K562 (cell line): ENCODE measurements around the gene PIK3AP1.
A peak's percentile ranks its signal among the peaks of the same experiment; 100 is the strongest.

ENCODE experiments used
- ATF3 ChIP-seq, 2 experiments: fragments of 450-650 bp in 1 of 2; sonication (generic) in 1 of 2; formaldehyde crosslinking in 1 of 2; IDR thresholded peaks in 1 of 2; conservative IDR thresholded peaks in 1 of 2; 2 replicates each; pipeline versions ENCODE4 v1.6.1 to v1.8.1; 2016 to 2023; ENCODE audit warnings: mild to moderate bottlenecking in 2 of 2, moderate library complexity in 2 of 2, inconsistent platforms in 1 of 2, missing genetic modification reagents in 1 of 2
- CBX3 ChIP-seq, 2 experiments: IDR thresholded peaks; 1 replicate in 1 of 2; 2 replicates in 1 of 2; pipeline ENCODE4 v1.6.1; 2012; ENCODE audit warnings: inconsistent platforms in 2 of 2, low read length in 2 of 2, borderline replicate concordance in 1 of 2, control low read depth in 1 of 2
- CEBPB ChIP-seq: fragments of 450-650 bp; IDR thresholded peaks from 2 replicates; pipeline ENCODE4 v1.6.1; 2016; ENCODE audit warnings: missing genetic modification characterization, missing compliant biosample characterization
- HDAC8 ChIP-seq: fragments of 450-650 bp; IDR thresholded peaks from 2 replicates; pipeline ENCODE4 v1.6.1; 2016; ENCODE audit warnings: mild to moderate bottlenecking, missing genetic modification characterization, moderate library complexity, missing compliant biosample characterization
- HMG20B ChIP-seq: fragments of 250-450 bp; sonication (Bioruptor Pico); IDR thresholded peaks from 2 replicates; pipeline ENCODE4 v1.5.0; 2021; ENCODE audit warnings: mild to moderate bottlenecking
- KAT8 ChIP-seq: fragments of 450-650 bp; IDR thresholded peaks from 2 replicates; pipeline ENCODE4 v1.6.1; 2016; ENCODE audit warnings: low read depth, mild to moderate bottlenecking
- MYC ChIP-seq, 2 experiments: fragments of 250-450 bp in 1 of 2; sonication (Bioruptor Pico) in 1 of 2; IDR thresholded peaks; 2 replicates each; pipeline versions ENCODE4 v1.5.1 to v1.6.1; 2012 to 2021; ENCODE audit warnings: low read depth in 2 of 2, borderline replicate concordance in 1 of 2, improper control_type of control experiment in 1 of 2, low read length in 1 of 2, mild to moderate bottlenecking in 1 of 2, moderate library complexity in 1 of 2
- RBM22 ChIP-seq: fragments of 200-400 bp; formaldehyde crosslinking; IDR thresholded peaks from 2 replicates; pipeline ENCODE4 v1.6.1; 2018; ENCODE audit warnings: low read length, low read depth; ENCODE audit not compliant: poor library complexity, severe bottlenecking
- RNF2 ChIP-seq: sonication (generic); IDR thresholded peaks from 2 replicates; pipeline ENCODE4 v1.6.1; 2016
- SAFB ChIP-seq: fragments of 200-400 bp; formaldehyde crosslinking; IDR thresholded peaks from 2 replicates; pipeline ENCODE4 v1.6.1; 2017; ENCODE audit warnings: low read depth, low read length, borderline replicate concordance
- TBL1XR1 ChIP-seq, 2 experiments: IDR thresholded peaks; 2 replicates each; pipeline ENCODE4 v1.6.1; 2012; ENCODE audit warnings: improper control_type of control experiment in 2 of 2, low read length in 2 of 2, mild to moderate bottlenecking in 1 of 2
- ZNF699 ChIP-seq: fragments of 250-450 bp; sonication (Bioruptor Pico); IDR thresholded peaks from 2 replicates; pipeline ENCODE4 v1.8.0; 2021; ENCODE audit warnings: mild to moderate bottlenecking, moderate library complexity; ENCODE audit not compliant: insufficient replicate concordance
- TF ChIP-seq, protein P1 (sequence below), 3 experiments: IDR thresholded peaks in 2 of 3; conservative IDR thresholded peaks in 1 of 3; 2 replicates each; pipeline ENCODE4 v1.5.1; 2011 to 2012; ENCODE audit warnings: low read length in 3 of 3, mild to moderate bottlenecking in 3 of 3, control low read depth in 2 of 3, improper control_type of control experiment in 1 of 3, inconsistent platforms in 1 of 3, low read depth in 1 of 3, mixed read lengths in 1 of 3, moderate library complexity in 1 of 3; ENCODE audit not compliant: insufficient read depth in 2 of 3
- TF ChIP-seq, protein P2 (sequence below): sonication (generic); formaldehyde crosslinking; IDR thresholded peaks from 2 replicates; pipeline ENCODE4 v1.9.0; 2022; ENCODE audit warnings: mild to moderate bottlenecking, missing genetic modification reagents

GRCh38 chr10:96690755-96691730 lies 29.3 kb downstream of the PIK3AP1 start:
- no peak for TF ChIP-seq CEBPB
- TF ChIP-seq, protein P1, sequence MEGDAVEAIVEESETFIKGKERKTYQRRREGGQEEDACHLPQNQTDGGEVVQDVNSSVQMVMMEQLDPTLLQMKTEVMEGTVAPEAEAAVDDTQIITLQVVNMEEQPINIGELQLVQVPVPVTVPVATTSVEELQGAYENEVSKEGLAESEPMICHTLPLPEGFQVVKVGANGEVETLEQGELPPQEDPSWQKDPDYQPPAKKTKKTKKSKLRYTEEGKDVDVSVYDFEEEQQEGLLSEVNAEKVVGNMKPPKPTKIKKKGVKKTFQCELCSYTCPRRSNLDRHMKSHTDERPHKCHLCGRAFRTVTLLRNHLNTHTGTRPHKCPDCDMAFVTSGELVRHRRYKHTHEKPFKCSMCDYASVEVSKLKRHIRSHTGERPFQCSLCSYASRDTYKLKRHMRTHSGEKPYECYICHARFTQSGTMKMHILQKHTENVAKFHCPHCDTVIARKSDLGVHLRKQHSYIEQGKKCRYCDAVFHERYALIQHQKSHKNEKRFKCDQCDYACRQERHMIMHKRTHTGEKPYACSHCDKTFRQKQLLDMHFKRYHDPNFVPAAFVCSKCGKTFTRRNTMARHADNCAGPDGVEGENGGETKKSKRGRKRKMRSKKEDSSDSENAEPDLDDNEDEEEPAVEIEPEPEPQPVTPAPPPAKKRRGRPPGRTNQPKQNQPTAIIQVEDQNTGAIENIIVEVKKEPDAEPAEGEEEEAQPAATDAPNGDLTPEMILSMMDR (IDR thresholded peaks at IDR 0.05 in 2 of 3, conservative IDR thresholded peaks at IDR 0.05 in 1 of 3; ENCODE audit: insufficient read depth in 2 of 3, low read depth in 1 of 3, low read length in 3 of 3) = peak; percentile 10 to 38 (median 13); a peak in 1 of 6 replicates
- no peak for TF ChIP-seq RNF2
- no peak for TF ChIP-seq TBL1XR1 (IDR thresholded peaks at IDR 0.05; ENCODE audit: low read length in 2 of 2)
- no peak for TF ChIP-seq KAT8
- TF ChIP-seq ATF3 (IDR thresholded peaks at IDR 0.05) = peak; percentile 74
- TF ChIP-seq ATF3 (CRISPR knock-in tag; conservative IDR thresholded peaks at IDR 0.05) = no peak
- TF ChIP-seq CBX3 (IDR thresholded peaks at IDR 0.05; ENCODE audit: borderline replicate concordance in 1 of 2, low read length in 2 of 2) = no peak
- no peak for TF ChIP-seq HMG20B (CRISPR knock-in tag)
- TF ChIP-seq, protein P2, sequence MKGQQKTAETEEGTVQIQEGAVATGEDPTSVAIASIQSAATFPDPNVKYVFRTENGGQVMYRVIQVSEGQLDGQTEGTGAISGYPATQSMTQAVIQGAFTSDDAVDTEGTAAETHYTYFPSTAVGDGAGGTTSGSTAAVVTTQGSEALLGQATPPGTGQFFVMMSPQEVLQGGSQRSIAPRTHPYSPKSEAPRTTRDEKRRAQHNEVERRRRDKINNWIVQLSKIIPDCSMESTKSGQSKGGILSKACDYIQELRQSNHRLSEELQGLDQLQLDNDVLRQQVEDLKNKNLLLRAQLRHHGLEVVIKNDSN (CRISPR knock-in tag) = no peak
- no peak for TF ChIP-seq MYC (IDR thresholded peaks at IDR 0.05; ENCODE audit: low read depth, low read length)
- no peak for TF ChIP-seq MYC (CRISPR knock-in tag; IDR thresholded peaks at IDR 0.05; ENCODE audit: borderline replicate concordance, low read depth)
- TF ChIP-seq HDAC8 (tag) = no peak
- TF ChIP-seq RBM22 = no peak
- no peak for TF ChIP-seq SAFB
- no peak for TF ChIP-seq ZNF699
